SU-DHL-6 (cell line): ENCODE data around the gene CDX2.

ENCODE experiments used
- H2AFZ ChIP-seq: fragments of 200-600 bp; sonication (generic); 2 replicates; pipeline ENCODE4 v1.6.1; 2014; ENCODE audit warnings: low read depth, mild to moderate bottlenecking, moderate library complexity, mixed read lengths, antibody characterized with exemption, low read length; ENCODE audit not compliant: severe bottlenecking
- H3F3A ChIP-seq: fragments of 200-600 bp; shearing (Covaris generic); 2 replicates; pipeline ENCODE4 v1.6.0; 2016; ENCODE audit warnings: antibody characterized with exemption, mild to moderate bottlenecking; ENCODE audit not compliant: insufficient read depth
- H3K27ac ChIP-seq: fragments of 200-600 bp; sonication (generic); 2 replicates; pipeline ENCODE4 v1.5.1; 2016; ENCODE audit warnings: low read depth, mild to moderate bottlenecking, low read length, moderate library complexity, mixed read lengths
- H3K27me3 ChIP-seq: fragments of 200-600 bp; sonication (generic), shearing (Covaris generic); 2 replicates; pipeline ENCODE4 v1.6.0; 2014; ENCODE audit warnings: mild to moderate bottlenecking, low read length
- H3K36me3 ChIP-seq: fragments of 200-600 bp; sonication (generic); 2 replicates; pipeline ENCODE4 v1.6.1; 2014; ENCODE audit warnings: mild to moderate bottlenecking, low read length, mixed read lengths
- H3K4me2 ChIP-seq: fragments of 300-600, 200-600 bp; shearing (Covaris generic), sonication (generic); 2 replicates; pipeline ENCODE4 v1.6.0; 2014; ENCODE audit warnings: low read length, low read depth, mild to moderate bottlenecking; ENCODE audit not compliant: poor library complexity, severe bottlenecking
- H3K4me3 ChIP-seq: fragments of 200-600 bp; sonication (generic); 2 replicates; pipeline ENCODE4 v1.5.1; 2014; ENCODE audit warnings: antibody characterized with exemption, low read length, mild to moderate bottlenecking, mixed read lengths; ENCODE audit not compliant: insufficient read depth, poor library complexity, severe bottlenecking
- H3K79me2 ChIP-seq: fragments of 200-600 bp; sonication (generic); 2 replicates; pipeline ENCODE4 v1.6.1; 2014; ENCODE audit warnings: mild to moderate bottlenecking, low read length, moderate library complexity; ENCODE audit not compliant: insufficient read depth
- H3K9ac ChIP-seq: fragments of 200-600 bp; sonication (generic); 2 replicates; pipeline ENCODE4 v1.7.0; 2014; ENCODE audit warnings: mild to moderate bottlenecking, low read length
- H3K9me2 ChIP-seq: fragments of 200-600 bp; sonication (generic); replicated peaks from 2 replicates; pipeline ENCODE4 v1.6.1; 2014; ENCODE audit warnings: low read length; ENCODE audit not compliant: insufficient read depth
- H3K9me3 ChIP-seq: fragments of 200-600 bp; sonication (generic); 2 replicates; pipeline ENCODE4 v1.6.1; 2014; ENCODE audit warnings: low read length, mixed read lengths; ENCODE audit not compliant: insufficient read depth
- H4K20me1 ChIP-seq: fragments of 200-600 bp; sonication (generic); 2 replicates; pipeline ENCODE4 v1.6.1; 2014; ENCODE audit warnings: low read depth, mild to moderate bottlenecking, antibody characterized with exemption, low read length, moderate library complexity, mixed read lengths
- EZH2phosphoT487 ChIP-seq: fragments of 200-600 bp; sonication (generic), shearing (Covaris generic); conservative IDR thresholded peaks from 2 replicates; pipeline ENCODE4 v1.6.1; 2018; ENCODE audit warnings: mild to moderate bottlenecking, antibody characterized with exemption, low read length, moderate library complexity, mixed read lengths
- TF ChIP-seq, protein P1 (sequence below): fragments of 200-600 bp; sonication (generic); IDR thresholded peaks from one replicate; pipeline ENCODE4 v1.5.1; 2017; ENCODE audit warnings: antibody characterized with exemption, mild to moderate bottlenecking, low read length, moderate library complexity; ENCODE audit not compliant: insufficient read depth, poor library complexity, severe bottlenecking

Gene CDX2

DNA sequence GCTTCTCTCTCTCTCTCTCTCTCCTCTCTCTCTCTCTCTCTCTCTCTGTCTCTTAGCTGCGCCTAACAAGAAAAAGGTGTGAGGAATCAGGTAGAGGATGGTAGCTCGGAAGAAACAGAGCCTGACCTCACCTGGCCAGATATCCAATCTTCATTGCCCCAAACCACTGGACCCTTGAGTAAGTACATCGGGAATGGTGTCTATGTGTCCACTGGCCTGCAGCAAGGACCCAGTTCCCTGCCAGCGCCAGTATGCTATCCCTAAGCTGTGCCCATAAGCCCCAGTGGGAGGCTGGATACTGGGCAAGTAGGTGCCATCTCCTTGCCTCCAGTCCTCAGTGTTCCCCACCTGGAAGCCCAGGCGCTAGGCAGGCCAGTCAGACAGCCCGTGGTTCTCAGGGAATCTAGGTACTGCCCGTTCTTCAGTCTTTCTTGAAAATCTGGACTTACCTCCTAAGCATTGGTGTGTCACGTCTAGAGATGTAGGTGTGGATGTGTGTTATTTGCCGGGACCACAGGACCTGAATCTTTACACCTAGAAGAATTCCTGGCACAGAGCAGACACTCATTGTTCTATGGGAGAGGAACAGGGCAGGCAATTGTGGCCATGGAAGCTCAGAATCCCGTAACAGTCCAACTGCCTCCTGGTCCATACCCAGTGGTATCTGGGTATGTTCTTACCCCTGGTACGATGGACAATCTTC, 12.0 kb upstream of the CDX2 start:
- Histone ChIP-seq H3K27ac (no peak overlapping the region), H2AFZ (no peak overlapping the region), H3K79me2 (no peaks in the 10 kb centered on the region), H4K20me1 (no peaks in the 10 kb centered on the region), H3K9me3 (no peaks in the 10 kb centered on the region), H3K9me2 (no peaks in the 10 kb centered on the region), H3K4me3 (no peak overlapping the region), H3K9ac (no peak overlapping the region), H3K36me3 (no peaks in the 10 kb centered on the region), H3K27me3 (no peaks in the 10 kb centered on the region), H3F3A (no peaks in the 10 kb centered on the region), H3K4me2 (no peak overlapping the region)
- no peak for TF ChIP-seq EZH2phosphoT487
- TF ChIP-seq, protein P1, sequence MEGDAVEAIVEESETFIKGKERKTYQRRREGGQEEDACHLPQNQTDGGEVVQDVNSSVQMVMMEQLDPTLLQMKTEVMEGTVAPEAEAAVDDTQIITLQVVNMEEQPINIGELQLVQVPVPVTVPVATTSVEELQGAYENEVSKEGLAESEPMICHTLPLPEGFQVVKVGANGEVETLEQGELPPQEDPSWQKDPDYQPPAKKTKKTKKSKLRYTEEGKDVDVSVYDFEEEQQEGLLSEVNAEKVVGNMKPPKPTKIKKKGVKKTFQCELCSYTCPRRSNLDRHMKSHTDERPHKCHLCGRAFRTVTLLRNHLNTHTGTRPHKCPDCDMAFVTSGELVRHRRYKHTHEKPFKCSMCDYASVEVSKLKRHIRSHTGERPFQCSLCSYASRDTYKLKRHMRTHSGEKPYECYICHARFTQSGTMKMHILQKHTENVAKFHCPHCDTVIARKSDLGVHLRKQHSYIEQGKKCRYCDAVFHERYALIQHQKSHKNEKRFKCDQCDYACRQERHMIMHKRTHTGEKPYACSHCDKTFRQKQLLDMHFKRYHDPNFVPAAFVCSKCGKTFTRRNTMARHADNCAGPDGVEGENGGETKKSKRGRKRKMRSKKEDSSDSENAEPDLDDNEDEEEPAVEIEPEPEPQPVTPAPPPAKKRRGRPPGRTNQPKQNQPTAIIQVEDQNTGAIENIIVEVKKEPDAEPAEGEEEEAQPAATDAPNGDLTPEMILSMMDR = no peak

DNA sequence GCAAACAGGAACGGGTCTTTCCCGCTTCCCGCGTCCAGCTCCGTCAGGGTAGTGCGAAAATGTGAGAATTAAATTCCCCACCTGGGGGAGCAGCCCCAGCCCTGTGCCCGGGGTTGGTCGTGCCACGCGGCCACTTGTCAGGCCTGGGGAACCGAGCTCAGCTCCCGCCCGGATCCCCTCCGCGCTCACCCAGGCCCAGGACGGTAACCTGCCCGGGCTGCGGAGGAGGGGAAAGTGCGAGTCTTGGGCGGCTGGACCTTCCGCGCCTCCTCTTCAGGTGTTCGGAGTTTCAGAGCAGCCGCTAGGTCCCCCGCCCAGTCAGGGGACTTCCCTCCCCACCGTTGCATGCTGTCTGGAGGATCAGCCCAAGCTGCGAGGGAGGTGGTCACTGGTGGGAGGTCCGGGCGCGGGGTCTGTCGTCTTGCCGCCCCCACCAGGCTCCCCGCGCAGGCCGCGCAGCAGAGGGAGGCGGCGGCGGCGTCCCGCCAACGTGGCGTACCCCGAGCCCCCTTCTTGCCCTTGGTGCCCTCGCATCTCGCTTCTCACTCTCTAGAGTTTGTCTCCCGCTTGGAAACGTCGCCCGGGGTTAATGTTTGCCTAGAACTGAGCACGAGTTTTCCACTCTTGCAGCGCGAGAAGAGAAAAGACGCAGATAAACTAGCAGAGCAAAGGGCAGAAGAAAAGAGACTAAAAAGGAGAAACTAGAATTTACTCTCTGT, 11.3 kb upstream of the CDX2 start:
- H3K4me2 ChIP-seq = no peak overlapping the region
- TF ChIP-seq, protein P1 = no peak
- TF ChIP-seq EZH2phosphoT487 = no peak
- no peaks in the 10 kb centered on the region for H3K9me3 ChIP-seq
- no peak overlapping the region for H3K9ac ChIP-seq
- no peaks in the 10 kb centered on the region for H3K79me2 ChIP-seq
- H2AFZ ChIP-seq = no peak overlapping the region
- H3K36me3 ChIP-seq = no peaks in the 10 kb centered on the region
- no peaks in the 10 kb centered on the region for H3F3A ChIP-seq
- no peak overlapping the region for H3K4me3 ChIP-seq
- no peaks in the 10 kb centered on the region for H4K20me1 ChIP-seq
- no peaks in the 10 kb centered on the region for H3K9me2 ChIP-seq
- no peak overlapping the region for H3K27ac ChIP-seq
- no peaks in the 10 kb centered on the region for H3K27me3 ChIP-seq

DNA sequence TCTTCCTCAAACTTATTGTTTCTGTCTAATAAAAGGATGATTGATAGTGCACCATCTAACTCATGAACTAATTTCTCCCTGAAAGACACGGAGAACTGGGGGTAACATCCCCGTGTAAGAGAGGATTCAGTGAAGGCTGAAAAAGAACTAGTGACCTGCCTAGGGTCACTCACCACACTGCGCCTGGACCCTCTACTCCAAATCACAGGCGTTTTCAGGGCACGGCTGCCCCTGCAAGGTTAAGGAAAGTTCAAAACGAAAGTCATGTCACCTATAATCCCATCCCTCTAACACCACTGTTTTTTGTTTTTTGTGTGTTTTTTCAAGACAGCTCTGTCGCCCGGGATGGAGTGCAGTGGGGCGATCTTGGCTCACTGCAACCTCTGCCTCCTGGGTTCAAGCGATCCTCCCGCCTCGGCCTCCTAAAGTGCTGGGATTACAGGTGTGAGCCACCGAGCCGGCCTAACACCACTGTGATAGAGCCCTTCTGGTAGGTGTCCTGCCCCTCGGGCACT, 10.7 kb upstream of the CDX2 start:
- TF ChIP-seq, protein P1 = no peak
- no peak for TF ChIP-seq EZH2phosphoT487
- Histone ChIP-seq H3K27me3 (no peaks in the 10 kb centered on the region), H4K20me1 (no peaks in the 10 kb centered on the region), H3K79me2 (no peaks in the 10 kb centered on the region), H2AFZ (no peak overlapping the region), H3K4me2 (no peak overlapping the region), H3K9me2 (no peaks in the 10 kb centered on the region), H3K9ac (no peak overlapping the region), H3K4me3 (no peak overlapping the region), H3K36me3 (no peaks in the 10 kb centered on the region), H3K27ac (no peak overlapping the region), H3F3A (no peaks in the 10 kb centered on the region), H3K9me3 (no peaks in the 10 kb centered on the region)
